Trophoblast cell (in vitro differentiated cells and primary cell): Measurements from ENCODE around the gene SPON1.

Experiments used
- DNase-seq, 2 donors: peaks; one replicate each; pipeline ENCODE4 v3.0.0-alpha.2; 2016
- H2AFZ ChIP-seq: 2 replicates; pipeline ENCODE4 v1.6.1; 2013; ENCODE audit warnings: low read length, moderate library complexity, mild to moderate bottlenecking; ENCODE audit not compliant: insufficient read depth, poor library complexity
- H2AK5ac ChIP-seq: 2 replicates; pipeline ENCODE4 v1.6.1; 2013; ENCODE audit warnings: mild to moderate bottlenecking, low read length
- H2BK120ac ChIP-seq: 2 replicates; pipeline ENCODE4 v1.6.1; 2013; ENCODE audit warnings: low read length, mild to moderate bottlenecking, moderate library complexity; ENCODE audit not compliant: insufficient read depth, poor library complexity
- H2BK12ac ChIP-seq: 2 replicates; pipeline ENCODE4 v1.6.1; 2013; ENCODE audit warnings: mild to moderate bottlenecking, low read length, moderate library complexity
- H2BK5ac ChIP-seq: 2 replicates; pipeline ENCODE4 v1.6.1; 2013; ENCODE audit warnings: low read length, low read depth, moderate library complexity, mild to moderate bottlenecking; ENCODE audit not compliant: poor library complexity
- H3K14ac ChIP-seq: 2 replicates; pipeline ENCODE4 v1.6.1; 2013; ENCODE audit warnings: mild to moderate bottlenecking, low read length
- H3K18ac ChIP-seq: 2 replicates; pipeline ENCODE4 v1.6.1; 2013; ENCODE audit warnings: mild to moderate bottlenecking, low read length
- H3K23ac ChIP-seq: 2 replicates; pipeline ENCODE4 v1.6.1; 2013; ENCODE audit warnings: low read length
- H3K27ac ChIP-seq: 2 replicates; pipeline ENCODE4 v1.5.1; 2013; ENCODE audit warnings: low read depth, mild to moderate bottlenecking, inconsistent platforms, low read length, moderate library complexity
- H3K27me3 ChIP-seq: 2 replicates; pipeline ENCODE4 v1.6.1; 2013; ENCODE audit warnings: inconsistent platforms, mild to moderate bottlenecking, low read length, moderate library complexity; ENCODE audit not compliant: insufficient read depth
- H3K36me3 ChIP-seq, 2 experiments: 1 replicate in 1 of 2; 2 replicates in 1 of 2; pipeline ENCODE4 v1.6.1; 2013; ENCODE audit warnings: low read length in 2 of 2, mild to moderate bottlenecking in 2 of 2, moderate library complexity in 1 of 2; ENCODE audit not compliant: insufficient read depth in 2 of 2, control insufficient read depth in 1 of 2
- H3K4ac ChIP-seq: 2 replicates; pipeline ENCODE4 v1.6.1; 2013; ENCODE audit warnings: low read depth, mild to moderate bottlenecking, low read length, moderate library complexity
- H3K4me1 ChIP-seq, 2 experiments: 1 replicate in 1 of 2; 2 replicates in 1 of 2; pipeline ENCODE4 v1.6.1; 2013; ENCODE audit warnings: low read length in 2 of 2, mild to moderate bottlenecking in 2 of 2, moderate library complexity in 1 of 2; ENCODE audit not compliant: insufficient read depth in 2 of 2, control insufficient read depth in 1 of 2
- H3K4me2 ChIP-seq: 2 replicates; pipeline ENCODE4 v1.6.1; 2013; ENCODE audit warnings: inconsistent platforms, mild to moderate bottlenecking, low read length, moderate library complexity
- H3K4me3 ChIP-seq: 2 replicates; pipeline ENCODE4 v1.5.1; 2013; ENCODE audit warnings: mild to moderate bottlenecking, low read depth, low read length, inconsistent platforms
- H3K79me1 ChIP-seq: one replicate; pipeline ENCODE4 v1.6.1; 2013; ENCODE audit warnings: low read length
- H3K79me2 ChIP-seq: 2 replicates; pipeline ENCODE4 v1.6.1; 2013; ENCODE audit warnings: low read length, mild to moderate bottlenecking; ENCODE audit not compliant: control insufficient read depth, insufficient read depth, poor library complexity
- H3K9ac ChIP-seq: 2 replicates; pipeline ENCODE4 v1.6.1; 2013; ENCODE audit warnings: mild to moderate bottlenecking, low read length
- H3K9me3 ChIP-seq: 2 replicates; pipeline ENCODE4 v1.6.1; 2013; ENCODE audit warnings: low read depth, mild to moderate bottlenecking, control low read depth, inconsistent platforms, low read length; ENCODE audit not compliant: insufficient read depth
- H4K12ac ChIP-seq: 2 replicates; pipeline ENCODE4 v1.6.1; 2013; ENCODE audit warnings: low read depth, mild to moderate bottlenecking, low read length, moderate library complexity
- H4K8ac ChIP-seq: 2 replicates; pipeline ENCODE4 v1.6.1; 2013; ENCODE audit warnings: low read depth, mild to moderate bottlenecking, low read length, moderate library complexity
- H4K91ac ChIP-seq: one replicate; pipeline ENCODE4 v1.6.1; 2013; ENCODE audit warnings: low read depth, mild to moderate bottlenecking, low read length, moderate library complexity
- whole genome bisulfite sequencing: extraction: QIAGEN DNeasy Blood & Tissue Kit; methylation state at CpG from one replicate; pipeline ENCODE4 v1.1.7; 2013; ENCODE audit warnings: missing lambda C conversion rate; ENCODE audit not compliant: insufficient read length, insufficient coverage; ENCODE audit errors: extremely low coverage; 5-methylcytosine and 5-hydroxymethylcytosine counted together

SPON1 gene

DNA sequence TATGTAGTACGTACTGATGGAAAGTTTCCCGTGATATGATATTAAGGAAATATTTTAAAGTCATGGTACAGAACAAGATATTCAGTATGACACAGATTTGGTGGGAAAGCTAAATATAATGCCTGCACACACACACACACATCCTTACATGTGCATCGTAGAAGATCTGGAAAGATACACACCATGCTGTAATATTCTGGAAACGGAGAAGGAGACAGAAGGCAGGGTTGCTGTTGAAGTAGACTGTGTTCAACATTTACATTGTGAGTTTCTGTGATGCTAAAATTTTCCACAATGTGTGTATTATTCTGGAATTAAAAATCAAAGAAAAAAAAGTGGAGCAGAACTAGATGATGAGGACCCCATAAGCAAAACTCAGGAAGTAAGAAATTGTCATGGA lies 278.4 kb downstream of the SPON1 start:
- no peak overlapping the region for H3K18ac ChIP-seq
- H3K9me3 ChIP-seq: peaks cover 2% of the 10 kb centered on the region
- H3K79me2 ChIP-seq: peaks cover 1% of the 10 kb centered on the region
- H2AK5ac ChIP-seq: no peak overlapping the region
- H3K4ac ChIP-seq: no peak overlapping the region
- no peak overlapping the region for H2BK120ac ChIP-seq
- no peak for DNase-seq
- H3K36me3 ChIP-seq: no peaks in the 10 kb centered on the region
- no peak overlapping the region for H3K27ac ChIP-seq
- no peaks in the 10 kb centered on the region for H3K79me1 ChIP-seq
- no peak overlapping the region for H2AFZ ChIP-seq
- H3K4me3 ChIP-seq: no peak overlapping the region
- no peak overlapping the region for H2BK5ac ChIP-seq
- WGBS: no CpG with 5 or more reads among the region's 4 CpGs
- H3K4me2 ChIP-seq: no peak overlapping the region
- H3K14ac ChIP-seq: no peak overlapping the region
- H3K23ac ChIP-seq: no peak overlapping the region
- H4K12ac ChIP-seq: no peak overlapping the region
- H3K27me3 ChIP-seq: no peaks in the 10 kb centered on the region
- no peak overlapping the region for H2BK12ac ChIP-seq
- no peak overlapping the region for H4K8ac ChIP-seq
- no peak overlapping the region for H3K9ac ChIP-seq
- no peaks in the 10 kb centered on the region for H3K4me1 ChIP-seq
- H4K91ac ChIP-seq: no peak overlapping the region

DNA sequence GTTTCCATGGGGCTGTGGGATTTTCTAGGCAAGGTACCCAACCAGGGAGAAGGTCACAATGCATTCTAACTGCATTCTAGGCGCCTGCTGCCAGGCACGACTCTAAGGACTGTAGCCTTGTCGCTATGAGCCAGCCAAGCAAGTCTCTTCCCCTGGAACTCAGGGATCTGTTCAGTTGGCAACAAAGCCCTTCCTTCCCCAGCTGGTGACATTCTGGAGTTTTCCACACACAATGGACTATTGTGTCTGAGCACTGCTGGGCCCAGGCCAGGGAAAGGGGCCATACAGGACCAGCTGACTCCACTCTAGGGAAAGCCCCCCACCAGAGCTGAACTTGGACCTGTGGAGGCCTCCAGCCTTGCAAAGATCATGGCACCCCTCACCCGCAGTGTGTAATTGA lies 279.7 kb downstream of the SPON1 start:
- H4K12ac ChIP-seq: no peak overlapping the region
- no peak overlapping the region for H3K18ac ChIP-seq
- H3K4me3 ChIP-seq: no peak overlapping the region
- no peaks in the 10 kb centered on the region for H3K4me1 ChIP-seq
- H3K14ac ChIP-seq: no peak overlapping the region
- no peak overlapping the region for H4K91ac ChIP-seq
- no peak overlapping the region for H3K9ac ChIP-seq
- H3K27me3 ChIP-seq: no peaks in the 10 kb centered on the region
- no peaks in the 10 kb centered on the region for H3K79me1 ChIP-seq
- no peak overlapping the region for H2BK5ac ChIP-seq
- WGBS: no CpG with 5 or more reads among the region's 4 CpGs
- H3K4ac ChIP-seq: no peak overlapping the region
- H3K36me3 ChIP-seq: no peaks in the 10 kb centered on the region
- no peak overlapping the region for H2AK5ac ChIP-seq
- H3K27ac ChIP-seq: no peak overlapping the region
- no peak overlapping the region for H2BK120ac ChIP-seq
- H3K9me3 ChIP-seq: peaks cover 2% of the 10 kb centered on the region
- no peak overlapping the region for H2BK12ac ChIP-seq
- no peak overlapping the region for H3K4me2 ChIP-seq
- DNase-seq: no peak
- no peak overlapping the region for H2AFZ ChIP-seq
- H3K23ac ChIP-seq: no peak overlapping the region
- no peak overlapping the region for H4K8ac ChIP-seq
- H3K79me2 ChIP-seq: peaks cover 1% of the 10 kb centered on the region

DNA sequence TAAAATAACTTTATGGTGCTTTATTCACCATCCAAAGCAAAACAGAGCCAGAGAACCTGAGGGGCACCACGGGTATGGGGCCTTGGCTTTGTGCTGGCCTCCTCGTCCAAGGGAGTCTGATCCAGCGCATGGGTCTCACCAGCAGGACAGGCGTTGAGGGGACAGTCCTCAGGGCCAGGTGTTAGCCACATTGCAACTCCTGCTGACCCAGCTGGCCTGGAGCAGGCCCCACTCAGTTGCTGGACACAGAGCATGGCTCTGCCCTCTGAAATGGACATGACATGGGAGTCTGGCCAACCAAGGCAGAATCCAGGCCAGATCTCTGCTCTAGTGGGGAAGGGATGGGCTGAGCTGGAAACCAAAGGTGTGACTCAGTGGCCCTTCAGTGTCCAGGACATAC lies 280.2 kb downstream of the SPON1 start:
- Histone ChIP-seq H2BK120ac (no peak overlapping the region), H3K4me2 (no peak overlapping the region), H3K9me3 (peaks cover 2% of the 10 kb centered on the region), H4K8ac (no peak overlapping the region), H3K79me1 (no peaks in the 10 kb centered on the region), H3K79me2 (peaks cover 1% of the 10 kb centered on the region), H3K18ac (no peak overlapping the region), H3K36me3 (no peaks in the 10 kb centered on the region), H3K27me3 (no peaks in the 10 kb centered on the region), H3K27ac (no peak overlapping the region), H4K12ac (no peak overlapping the region), H3K9ac (no peak overlapping the region), H2AK5ac (no peak overlapping the region), H4K91ac (no peak overlapping the region), H3K4me1 (no peaks in the 10 kb centered on the region), H2AFZ (no peak overlapping the region), H2BK5ac (no peak overlapping the region), H3K4ac (no peak overlapping the region), H3K4me3 (no peak overlapping the region), H3K14ac (no peak overlapping the region), H2BK12ac (no peak overlapping the region), H3K23ac (no peak overlapping the region)
- no CpG with 5 or more reads among the region's 4 CpGs for WGBS
- DNase-seq: no peak

- H3K4me2 ChIP-seq: no peak overlapping the region
- H3K4me1 ChIP-seq: no peaks in the 10 kb centered on the region
- no peak overlapping the region for H3K14ac ChIP-seq
- H2BK12ac ChIP-seq: no peak overlapping the region
- no peaks in the 10 kb centered on the region for H3K27me3 ChIP-seq
- H3K36me3 ChIP-seq: no peaks in the 10 kb centered on the region
- no peak overlapping the region for H4K91ac ChIP-seq
- H3K9ac ChIP-seq: no peak overlapping the region
- peak in 1 of 2 donors; percentile 49 for DNase-seq
- H4K8ac ChIP-seq: no peak overlapping the region
- H3K4ac ChIP-seq: no peak overlapping the region
- H3K4me3 ChIP-seq: no peak overlapping the region
- no peak overlapping the region for H2AK5ac ChIP-seq
- peaks cover 1% of the 10 kb centered on the region for H3K79me2 ChIP-seq
- H2BK5ac ChIP-seq: no peak overlapping the region
- peaks cover 2% of the 10 kb centered on the region for H3K9me3 ChIP-seq
- no peak overlapping the region for H4K12ac ChIP-seq
- H3K23ac ChIP-seq: no peak overlapping the region
- H2AFZ ChIP-seq: no peak overlapping the region
- H3K18ac ChIP-seq: no peak overlapping the region
- no CpG with 5 or more reads among the region's 8 CpGs for WGBS
- H3K27ac ChIP-seq: no peak overlapping the region
- no peak overlapping the region for H2BK120ac ChIP-seq
- no peaks in the 10 kb centered on the region for H3K79me1 ChIP-seq
Measured at GRCh38 chr11:14244926-14245325, 282.4 kb downstream of the SPON1 start.
